Measurements from ENCODE around the gene ATP8B4.
"Not testable (repeated sequence)": the region's sequence is repeated elsewhere in the genome, so short reads cannot be mapped to it uniquely, and the experiment has no call there.

ATP8B4 gene

DNA sequence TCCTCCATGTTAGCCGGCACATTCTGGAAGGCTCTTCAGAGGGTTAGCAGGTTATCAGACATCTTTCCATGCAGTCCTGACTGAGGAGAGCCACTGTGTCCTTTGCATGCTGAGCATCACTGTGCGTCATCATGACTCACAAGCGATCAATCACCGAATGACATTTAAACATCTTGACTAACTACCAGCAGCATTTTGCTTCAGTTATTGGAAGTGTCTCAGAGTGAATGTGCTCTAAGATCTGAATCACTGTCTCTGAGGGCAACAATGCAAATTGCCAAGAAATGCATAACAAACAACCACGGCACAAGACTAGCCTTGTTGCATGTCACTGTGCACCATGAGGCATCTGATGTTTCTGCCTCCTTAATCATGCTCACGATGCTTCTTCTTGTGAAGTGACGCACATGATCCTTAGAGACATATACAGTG is 18.3 kb upstream of the ATP8B4 start:
- no peak for DNase-seq

DNA sequence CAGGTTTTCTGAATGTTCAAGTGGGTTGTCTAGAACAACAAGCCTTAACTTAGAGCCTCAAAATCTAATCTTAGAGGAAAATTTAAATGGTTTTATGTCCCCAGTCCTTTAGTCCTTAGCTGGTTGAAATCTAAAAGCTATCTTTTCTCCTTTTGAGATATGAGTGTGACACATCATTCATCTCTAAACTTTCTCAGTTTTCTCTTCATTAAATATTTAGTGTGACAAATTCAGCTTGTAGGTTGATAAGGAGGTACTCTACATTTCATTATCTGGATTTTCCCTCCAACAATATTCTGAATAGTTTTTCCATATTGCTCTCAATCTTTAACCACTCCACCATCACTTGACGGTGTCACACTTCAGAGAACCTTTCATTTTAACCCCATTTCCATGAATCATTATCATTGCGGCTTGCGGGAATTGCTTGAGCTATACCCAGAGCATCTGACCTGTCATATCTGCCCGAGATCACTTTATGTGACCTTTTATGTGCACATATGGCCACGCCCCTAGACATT is 16.1 kb upstream of the ATP8B4 start:
- DNase-seq, result no peak

DNA sequence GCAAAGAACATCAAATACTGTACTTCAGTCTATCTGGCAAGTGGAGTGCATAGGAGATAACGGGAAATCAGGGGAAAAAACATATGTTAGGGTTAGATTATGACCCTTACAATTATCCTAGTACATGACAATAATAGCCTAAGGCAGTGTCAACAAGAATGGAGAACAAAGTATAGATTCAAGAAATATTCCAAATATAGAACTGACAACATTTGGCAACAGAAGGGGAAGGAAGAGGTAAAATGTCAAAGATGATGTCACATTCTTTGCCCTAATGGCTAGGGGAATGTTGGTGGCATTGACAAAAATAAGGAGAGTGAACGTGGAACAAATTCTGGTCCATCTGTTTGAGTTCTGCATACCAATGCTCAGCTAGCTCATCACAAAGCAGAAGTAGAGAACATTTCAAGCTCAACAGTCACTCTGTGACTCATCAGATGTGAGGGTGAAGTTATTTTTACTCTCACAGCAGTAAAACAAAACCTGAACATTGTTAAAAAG is 15.5 kb upstream of the ATP8B4 start:
- DNase-seq, result no peak

DNA sequence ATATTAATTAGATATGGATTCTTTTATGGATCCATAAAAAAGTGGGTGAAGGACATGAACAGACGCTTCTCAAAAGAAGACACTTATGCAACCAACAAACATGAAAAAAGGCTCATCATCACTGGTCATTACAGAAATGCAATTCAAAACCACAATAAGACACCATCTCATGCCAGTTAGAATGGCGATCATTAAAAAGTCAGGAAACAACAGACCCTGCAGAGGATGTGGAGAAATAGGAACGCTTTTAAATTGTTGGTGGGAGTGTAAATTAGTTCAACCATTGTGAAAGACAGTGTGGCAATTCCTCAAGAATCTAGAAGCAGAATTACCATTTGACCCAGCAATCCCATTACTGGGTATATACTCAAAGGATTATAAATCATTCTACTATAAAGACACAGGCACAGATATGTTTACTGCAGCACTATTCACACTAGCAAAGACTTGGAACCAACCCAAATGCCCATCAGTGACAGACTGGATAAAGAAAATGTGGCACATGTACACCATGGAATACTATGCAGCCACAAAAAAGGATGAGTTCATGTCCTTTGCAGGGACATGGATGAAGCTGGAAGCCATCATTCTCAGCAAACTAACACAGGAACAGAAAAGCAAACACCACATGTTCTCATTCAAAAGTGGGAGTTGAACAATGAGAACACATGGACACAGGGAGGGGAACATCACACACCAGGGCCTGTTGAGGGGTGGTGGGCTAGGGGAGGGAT is 13.4 kb upstream of the ATP8B4 start:
- not testable (repeated sequence) for DNase-seq

DNA sequence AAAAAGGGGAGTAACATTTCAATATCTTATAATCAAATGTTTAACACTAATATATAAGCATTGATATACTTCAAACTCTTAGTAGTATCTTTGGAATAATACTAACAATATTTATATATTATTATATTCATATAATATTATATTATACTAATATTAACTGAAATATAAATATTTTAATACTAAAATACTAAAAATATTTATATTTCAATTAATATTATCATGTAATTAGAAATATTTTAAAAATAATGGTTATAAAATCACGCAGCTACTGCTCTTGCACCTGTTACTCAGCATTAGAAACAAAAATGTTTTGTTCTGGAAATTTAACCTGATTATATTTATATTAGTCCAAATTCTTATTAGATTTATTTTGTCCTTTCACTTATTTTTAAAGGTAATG is 12.6 kb upstream of the ATP8B4 start:
- no peak for DNase-seq

DNA sequence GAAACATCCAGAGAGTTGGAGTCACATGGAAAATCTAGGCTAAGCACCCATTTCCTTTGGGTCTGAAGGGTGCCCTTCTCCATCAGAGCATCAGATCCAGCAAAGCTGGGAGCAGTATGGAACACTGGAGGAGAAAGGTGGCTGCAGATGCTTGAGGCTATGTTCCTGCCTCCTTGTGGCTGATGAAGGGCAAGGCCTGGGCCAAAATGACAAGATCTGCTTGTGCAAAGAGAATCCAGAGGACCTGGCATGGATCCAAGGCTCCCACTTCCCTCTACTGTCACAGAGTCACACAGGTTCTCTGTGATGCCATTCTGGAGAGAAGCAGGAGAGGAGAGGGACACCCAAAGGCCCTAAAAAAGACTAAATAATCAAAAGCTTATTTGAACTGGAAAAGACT is 9.2 kb upstream of the ATP8B4 start:
- DNase-seq, result no peak

DNA sequence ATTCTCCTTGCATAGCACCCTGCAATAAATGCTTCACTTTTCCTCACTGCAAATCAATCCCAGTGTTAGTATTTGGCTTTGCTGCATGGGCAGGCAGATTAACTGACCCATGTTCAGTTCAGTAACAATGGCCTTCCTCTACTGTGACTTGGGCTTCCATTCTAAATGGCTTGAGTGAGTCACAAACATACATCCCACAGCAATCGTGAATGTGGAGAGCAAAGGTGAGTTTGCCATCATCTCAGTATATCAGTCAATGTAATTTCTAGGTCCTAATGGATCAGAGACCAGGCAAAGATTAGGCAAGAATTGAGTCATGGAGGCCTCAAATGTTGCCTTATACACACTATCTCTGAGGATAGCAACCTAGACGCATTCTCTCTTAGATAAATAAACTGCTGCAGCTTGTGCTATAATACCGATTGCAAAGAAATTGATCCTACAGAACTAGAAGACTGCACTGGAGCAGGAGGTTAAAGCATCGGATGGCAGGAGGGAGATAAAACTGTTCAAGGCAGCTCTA is 8.3 kb upstream of the ATP8B4 start:
- no peak for DNase-seq

DNA sequence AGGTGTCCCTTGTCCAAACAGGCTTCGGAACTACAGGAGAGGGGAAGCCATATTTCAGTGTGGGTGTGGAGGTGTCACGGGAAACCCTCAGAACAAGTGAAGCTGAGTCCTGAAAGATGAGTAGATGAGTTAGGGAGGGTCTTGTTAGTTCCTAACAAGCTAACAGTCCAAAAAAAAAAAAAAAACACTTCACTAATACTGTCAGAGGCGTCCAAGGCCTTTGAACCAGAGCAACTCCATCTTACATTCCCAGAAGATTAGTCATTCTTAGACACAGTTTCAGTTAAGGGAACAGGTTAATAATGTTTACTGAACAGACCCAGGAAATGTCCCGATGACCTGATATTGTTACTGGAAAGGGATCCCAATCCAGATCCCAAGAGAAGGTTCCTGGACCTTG is 7.0 kb upstream of the ATP8B4 start:
- no peak for DNase-seq

DNA sequence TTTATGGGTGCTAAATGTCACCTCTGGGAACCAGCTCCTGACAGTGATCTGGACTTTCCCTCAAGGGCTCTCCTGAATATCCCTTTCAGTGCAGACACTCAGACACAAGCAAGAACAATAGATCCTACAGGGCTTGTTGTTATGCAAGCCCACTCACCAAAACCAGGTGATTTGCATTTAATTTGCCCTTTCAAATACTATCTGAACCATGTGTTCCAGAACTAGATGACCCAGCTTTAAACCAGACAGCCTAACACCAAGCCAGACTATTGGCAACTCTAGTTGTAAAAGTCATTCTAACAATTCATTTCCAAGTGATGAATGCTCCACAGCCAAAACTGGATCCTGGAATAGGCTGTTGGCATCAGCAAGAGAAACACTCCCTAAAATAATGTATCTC is 5.6 kb upstream of the ATP8B4 start:
- no peak for DNase-seq

DNA sequence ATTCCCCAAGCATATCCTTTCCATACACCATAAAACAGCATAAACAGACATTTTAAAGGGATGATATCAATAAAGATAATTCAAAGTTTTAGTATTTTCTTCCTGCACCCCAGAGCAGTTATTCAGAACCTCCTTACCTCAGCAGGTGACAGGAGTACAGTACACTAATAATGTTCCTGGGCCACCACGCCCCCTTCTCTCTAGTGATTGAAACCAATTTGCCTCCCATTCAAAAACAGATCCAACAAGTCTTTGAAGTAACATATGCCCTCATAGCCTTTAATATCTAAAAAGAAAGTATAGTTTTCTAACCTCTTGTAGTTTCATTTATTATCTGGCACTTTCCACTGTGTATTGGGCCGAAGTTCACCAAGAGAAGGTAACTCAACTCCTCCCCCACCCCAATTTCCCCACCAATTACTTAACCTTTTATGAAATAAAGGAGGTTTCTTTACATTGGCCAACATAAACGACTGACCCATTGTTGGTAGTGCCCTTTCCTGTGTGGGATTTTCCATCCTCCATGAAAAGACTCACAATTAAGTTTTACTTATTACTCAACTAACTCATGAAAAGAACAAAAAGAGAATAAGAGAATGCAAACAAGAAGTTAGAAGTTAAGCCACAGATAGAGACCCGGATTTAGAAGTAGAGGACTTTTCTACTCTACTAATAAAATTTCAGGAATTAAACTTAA is 5.0 kb upstream of the ATP8B4 start:
- DNase-seq, result no peak

DNA sequence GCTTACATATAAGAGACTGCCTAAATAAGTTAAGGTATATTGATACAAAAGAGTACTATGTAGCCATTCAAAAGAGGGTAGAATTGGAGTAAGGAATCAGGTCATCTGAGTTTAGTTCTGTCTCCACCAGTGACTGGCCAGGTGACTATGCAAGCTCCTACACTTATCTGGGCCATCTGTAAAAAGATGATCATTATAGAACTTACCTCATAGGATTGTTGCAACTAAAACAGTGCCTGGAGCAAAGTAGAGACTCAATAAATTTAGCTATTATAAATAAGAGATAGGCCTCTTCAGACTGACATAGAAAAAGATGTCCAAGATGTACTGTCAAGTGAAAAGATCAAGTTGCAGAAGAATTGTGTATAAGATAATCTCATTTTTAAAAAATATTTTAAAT is 1.7 kb upstream of the ATP8B4 start:
- no peak for DNase-seq

DNA sequence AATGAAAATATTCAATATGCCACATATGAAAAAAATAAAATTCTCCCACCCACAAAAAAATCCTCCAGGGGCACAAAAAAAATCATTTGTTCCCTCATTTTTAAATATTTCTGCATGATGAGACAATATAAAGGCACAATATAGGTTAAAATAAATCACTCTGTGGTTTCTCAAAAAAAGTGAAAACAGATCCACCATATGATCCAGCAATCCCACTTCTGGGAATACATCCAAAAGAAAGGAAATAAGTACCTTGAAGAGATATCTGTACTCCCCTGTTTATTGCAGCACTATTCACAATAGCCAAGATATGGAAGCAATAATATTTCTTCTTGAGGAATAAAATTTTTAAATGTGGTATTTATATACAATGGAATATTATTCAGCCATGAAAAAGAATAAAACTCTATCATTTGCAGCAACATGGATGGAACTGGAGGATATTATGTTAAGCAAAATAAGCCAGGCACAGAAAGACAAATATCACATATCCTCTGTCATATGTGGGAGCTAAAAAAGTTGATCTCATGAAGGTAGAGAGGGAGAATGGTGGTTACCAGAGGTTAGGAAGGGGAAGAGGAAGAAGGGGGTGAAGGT is 1.5 kb downstream of the ATP8B4 start:
- DNase-seq, result no peak

DNA sequence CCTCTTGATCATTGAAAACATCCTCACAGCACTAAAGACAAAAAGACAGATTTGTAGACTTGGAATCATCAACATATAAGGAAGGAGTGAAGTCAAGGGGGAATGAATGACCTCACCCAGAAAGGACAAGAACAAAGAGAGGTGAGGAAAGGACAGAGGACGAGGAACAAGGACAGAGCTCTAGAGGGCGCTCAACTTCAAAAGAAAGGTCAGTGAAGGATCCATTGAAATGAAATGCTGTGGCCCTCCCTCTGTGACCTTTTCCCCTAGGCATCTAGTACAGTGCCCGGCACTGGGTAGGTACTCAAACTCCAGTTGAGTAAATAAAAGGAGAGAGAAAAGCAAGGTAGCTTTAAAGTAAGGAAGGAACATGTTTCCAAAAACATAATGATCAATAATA is 2.6 kb downstream of the ATP8B4 start:
- DNase-seq, result no peak

DNA sequence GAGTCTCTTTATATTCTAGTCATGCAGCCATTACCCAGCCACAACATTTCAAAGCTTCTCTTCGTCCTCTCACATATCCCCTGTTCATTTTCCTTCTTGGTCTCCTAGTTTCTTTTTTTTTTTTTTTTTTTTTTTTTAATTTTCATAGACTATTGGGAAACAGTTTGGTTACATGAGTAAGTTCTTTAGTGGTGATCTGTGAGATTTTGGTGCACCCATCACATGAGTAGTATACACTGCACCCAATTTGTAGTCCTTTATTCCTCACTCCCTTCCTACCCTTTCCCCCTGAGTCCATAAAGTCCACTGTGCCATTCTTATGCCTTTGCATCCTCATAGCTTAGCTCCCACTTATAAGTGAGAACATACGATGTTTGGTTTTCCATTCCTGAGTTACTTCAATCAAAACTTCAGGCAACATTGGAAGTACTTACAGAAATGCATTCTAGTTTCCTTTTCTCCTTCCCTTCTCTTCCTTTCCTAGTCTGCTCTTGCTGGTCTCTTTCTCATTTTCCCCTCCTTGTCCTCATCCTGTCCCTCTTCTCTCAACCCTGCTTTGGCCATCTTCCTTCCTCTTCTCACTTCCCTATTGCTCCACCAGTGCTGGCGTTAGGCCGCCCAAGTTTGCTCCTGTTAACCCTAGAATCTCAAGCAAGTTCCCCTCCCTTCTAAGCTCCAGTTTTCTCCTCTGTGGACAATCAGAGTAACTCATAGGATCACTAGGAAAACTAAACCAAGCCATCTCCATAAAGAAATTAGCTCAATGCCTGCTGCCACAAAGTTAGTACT is 4.8 kb downstream of the ATP8B4 start:
- no peak for DNase-seq

DNA sequence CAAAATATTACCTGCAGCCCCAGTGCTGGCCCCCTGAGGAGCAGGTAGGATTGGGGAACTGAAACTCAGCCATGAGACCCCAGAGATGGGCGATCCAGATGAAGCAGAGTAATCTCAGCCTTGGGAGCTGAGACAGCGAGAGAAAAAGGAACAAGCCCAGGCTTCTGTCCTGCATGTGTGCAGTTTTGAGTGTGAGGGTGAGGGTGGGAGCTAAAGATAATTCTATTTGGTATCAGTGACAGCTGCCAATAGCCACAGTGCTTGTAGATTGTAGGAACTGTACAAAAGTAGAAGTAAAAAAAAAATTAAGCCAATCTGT is 5.9 kb downstream of the ATP8B4 start:
- DNase-seq, result no peak

DNA sequence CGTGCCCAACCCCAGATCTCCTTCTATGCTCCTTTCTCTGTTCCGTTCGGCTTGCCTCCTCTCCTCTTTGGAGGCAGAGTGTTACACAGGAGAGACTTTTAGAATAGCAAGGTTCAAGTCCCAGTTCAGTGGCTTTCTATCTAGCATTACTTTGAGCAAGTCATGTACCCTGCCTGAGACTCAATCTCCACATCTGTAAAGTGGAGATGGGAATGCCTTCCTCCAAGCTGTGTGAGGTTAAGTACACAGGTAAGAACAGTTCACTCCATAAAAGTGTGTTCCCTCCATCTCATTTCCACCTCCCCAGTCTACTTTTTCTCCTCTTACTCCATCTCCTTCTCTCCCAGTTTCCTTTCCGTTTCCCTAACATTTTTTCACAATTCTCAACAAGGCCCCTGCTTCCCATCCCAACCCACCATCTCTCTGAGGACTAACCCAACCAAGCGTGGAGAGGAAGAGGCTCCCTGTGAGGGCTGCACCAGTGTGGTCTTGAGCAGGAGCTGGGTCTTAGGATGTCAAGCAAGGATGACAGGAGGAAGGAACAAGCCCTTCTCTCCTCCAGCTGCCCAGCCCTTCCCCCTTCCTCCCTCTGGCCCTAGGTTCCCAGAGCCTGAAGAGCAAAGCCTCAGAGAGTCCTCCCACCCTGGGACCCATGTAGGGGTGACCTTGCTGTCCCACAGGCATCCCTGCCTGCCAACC is 6.4 kb downstream of the ATP8B4 start:
- DNase-seq, result no peak

DNA sequence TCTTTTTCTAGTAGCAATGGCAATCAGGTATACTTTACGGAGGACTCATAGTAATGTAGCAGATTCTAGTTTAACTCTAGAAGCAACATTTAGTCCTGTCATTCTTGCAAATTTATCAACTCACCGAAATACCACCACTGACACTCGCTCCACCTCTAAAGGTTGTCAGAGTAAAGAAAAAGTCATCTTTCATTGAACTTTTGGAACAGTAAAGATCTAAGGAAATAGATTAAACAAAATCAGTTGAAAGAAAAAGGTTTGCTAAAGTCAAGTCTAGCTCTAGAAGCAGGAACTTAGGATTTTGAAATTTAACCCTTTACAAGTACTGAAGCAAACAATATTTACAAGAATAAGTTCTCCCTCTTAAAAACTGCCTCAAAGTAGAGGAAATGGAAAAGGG is 8.7 kb downstream of the ATP8B4 start:
- DNase-seq, result no peak

DNA sequence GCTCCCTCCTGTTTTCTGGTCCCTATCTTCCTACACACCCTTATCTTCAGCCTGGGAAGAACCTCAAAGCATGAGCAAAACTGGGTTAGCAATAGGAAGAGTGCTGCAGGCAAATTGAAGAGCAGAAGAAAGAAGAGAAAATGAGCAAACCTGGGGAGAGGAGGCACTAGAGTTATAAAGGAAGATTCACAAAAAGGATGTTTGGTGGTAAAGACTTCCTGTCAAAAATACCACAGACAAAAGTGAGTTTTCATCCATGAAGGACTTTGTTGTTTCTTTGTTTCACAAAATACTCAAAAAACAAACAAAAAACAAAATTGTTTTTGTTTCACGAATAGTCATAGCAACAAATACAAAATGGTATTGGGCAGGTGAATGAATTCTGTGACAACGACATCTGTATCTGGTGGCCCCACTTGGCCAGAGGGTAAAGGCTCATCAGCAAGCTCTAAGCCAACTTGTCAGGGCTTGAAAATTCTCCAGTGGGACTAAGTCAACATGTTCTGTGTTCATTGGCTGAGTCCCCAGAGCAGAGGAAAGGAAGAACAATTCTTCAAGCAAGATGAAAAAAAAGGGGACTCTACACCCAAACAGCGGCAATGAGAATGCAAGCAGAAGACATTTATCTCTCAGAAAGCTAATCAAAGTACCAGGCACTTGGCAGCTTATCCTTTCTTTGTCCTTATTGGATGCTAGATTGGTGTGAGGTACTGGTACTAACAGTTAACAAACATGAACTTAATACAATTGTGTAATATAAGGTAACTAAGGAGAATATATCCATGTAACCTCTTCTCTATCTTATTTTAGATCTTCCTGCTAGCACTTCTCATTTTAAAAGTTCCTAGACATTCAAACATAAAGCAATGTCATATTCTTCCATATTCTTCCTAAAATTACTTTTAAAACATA is 9.7 kb downstream of the ATP8B4 start:
- DNase-seq, result no peak

DNA sequence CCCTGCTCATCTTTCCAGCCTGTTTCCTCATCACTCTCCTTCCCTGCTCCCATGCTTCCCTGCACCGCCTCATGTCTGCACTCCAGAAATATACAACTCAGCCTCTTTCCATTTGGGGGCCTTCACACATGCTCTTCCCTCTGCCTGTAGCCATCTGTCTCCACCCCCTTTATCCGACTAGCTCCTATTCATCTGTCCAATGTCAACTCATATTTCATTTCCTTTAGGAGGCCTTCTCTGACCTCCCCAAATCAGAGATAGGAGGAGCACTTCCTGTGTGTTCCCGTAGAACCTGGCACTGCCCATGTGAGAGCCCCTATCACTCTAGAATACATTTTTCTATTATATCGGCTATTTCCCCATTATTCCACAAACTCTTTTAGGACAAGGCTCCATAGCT is 10.6 kb downstream of the ATP8B4 start:
- no peak for DNase-seq

DNA sequence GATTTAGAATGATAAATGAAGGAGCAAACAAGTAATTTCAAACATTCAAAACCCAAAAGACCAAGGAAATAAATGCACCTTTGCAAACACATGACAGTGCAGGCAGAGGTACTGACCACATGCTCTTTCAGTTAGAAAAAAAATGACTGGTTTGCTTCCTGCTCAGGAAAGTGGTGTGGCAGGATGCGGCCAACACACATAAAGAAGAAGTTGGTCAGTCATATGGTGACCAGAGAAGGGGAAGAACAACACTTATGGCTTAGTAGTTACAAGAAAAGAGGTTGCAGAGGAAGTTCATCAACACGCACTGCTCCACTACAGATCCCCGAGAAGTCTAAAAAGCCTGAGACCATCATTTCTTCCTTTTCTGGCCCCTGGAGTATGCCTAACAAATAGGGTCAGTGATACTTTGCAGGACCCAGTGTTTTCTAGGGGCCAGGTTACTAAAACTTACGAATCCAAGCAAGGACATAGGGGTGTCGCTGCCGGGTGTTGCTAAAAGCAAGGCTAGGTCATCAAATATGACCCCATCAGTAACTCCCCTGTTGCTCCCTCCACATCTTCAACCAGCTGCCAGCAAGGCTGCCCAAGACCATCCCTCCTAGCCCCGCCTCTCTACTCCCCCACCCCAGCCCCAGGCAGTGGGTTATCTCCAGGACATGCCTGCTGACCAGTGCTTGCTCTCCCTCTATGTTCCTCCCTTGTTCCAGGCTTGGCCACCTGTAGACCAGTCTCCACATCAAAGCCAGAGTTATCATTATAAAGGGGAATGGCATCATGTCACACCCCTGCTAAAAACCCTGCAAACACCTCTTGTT is 11.2 kb downstream of the ATP8B4 start:
- DNase-seq, result no peak
